HL-60/S4 (cell line): ENCODE measurements around the gene ABCB8.
"Not testable (repeated sequence)": the region's sequence is repeated elsewhere in the genome, so short reads cannot be mapped to it uniquely, and the experiment has no call there.

Experiments used
- in situ Hi-C: fragments of 300-500 bp; cut with MboI; formaldehyde crosslinking; loops from 2 replicates; pipeline ENCODE4 v1.14.3; 2022; ENCODE audit warnings: low sequenced_read_pairs

ABCB8 gene

GRCh38 chr7:150997075-150997511 lies 31.2 kb upstream of the ABCB8 start:
- in situ Hi-C loops: no loop called here

GRCh38 chr7:150997817-150998216 lies 30.4 kb upstream of the ABCB8 start:
- in situ Hi-C loops: no loop called here

DNA sequence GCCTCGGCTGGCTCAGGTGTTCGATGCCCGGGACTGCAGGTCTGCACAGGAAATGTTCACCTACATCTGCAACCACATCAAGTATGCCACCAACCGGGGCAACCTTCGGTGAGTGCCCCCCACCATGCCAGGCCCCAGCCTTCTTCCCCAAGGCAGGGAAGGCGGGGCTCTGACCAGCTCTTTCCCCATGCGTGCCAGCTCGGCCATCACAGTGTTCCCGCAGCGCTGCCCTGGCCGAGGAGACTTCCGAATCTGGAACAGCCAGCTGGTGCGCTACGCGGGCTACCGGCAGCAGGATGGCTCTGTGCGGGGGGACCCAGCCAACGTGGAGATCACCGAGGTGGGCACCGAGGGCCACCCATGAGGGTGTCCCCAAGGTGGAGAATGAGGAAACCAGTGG lies 29.9 kb upstream of the ABCB8 start:
- in situ Hi-C loops: no loop called here

- in situ Hi-C loops: no loop called here
These were observed 29.2 kb upstream of the ABCB8 start for GRCh38 chr7:150999001-150999400.

- in situ Hi-C loops: no loop called here
These were observed 28.6 kb upstream of the ABCB8 start for GRCh38 chr7:150999497-151000230.

GRCh38 chr7:151000897-151001495 lies 27.3 kb upstream of the ABCB8 start:
- in situ Hi-C loops: no loop called here

- in situ Hi-C loops: no loop called here
These were observed 26.7 kb upstream of the ABCB8 start for GRCh38 chr7:151001546-151001945.

GRCh38 chr7:151003572-151003971 lies 24.7 kb upstream of the ABCB8 start:
- in situ Hi-C loops: no loop called here

DNA sequence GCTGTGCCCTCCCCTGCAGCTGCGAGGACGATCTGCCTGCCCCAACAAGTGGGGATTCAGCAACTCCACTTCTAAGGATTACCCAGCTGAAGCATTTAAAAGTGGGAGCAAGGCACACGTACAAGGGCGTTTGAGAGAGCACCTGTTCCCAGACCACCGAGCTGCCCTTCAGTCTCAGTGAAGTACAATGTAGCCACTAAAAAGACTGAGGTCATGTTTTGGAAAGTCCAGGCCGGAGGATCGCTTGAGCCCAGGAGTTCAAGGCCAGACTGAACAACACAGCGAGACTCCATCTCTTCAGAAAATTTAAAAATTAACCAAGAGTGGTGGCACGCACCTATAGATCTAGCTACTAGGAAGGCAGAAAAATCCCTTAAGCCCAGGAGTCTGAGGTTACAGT lies 22.7 kb upstream of the ABCB8 start:
- in situ Hi-C loops: no loop called here

DNA sequence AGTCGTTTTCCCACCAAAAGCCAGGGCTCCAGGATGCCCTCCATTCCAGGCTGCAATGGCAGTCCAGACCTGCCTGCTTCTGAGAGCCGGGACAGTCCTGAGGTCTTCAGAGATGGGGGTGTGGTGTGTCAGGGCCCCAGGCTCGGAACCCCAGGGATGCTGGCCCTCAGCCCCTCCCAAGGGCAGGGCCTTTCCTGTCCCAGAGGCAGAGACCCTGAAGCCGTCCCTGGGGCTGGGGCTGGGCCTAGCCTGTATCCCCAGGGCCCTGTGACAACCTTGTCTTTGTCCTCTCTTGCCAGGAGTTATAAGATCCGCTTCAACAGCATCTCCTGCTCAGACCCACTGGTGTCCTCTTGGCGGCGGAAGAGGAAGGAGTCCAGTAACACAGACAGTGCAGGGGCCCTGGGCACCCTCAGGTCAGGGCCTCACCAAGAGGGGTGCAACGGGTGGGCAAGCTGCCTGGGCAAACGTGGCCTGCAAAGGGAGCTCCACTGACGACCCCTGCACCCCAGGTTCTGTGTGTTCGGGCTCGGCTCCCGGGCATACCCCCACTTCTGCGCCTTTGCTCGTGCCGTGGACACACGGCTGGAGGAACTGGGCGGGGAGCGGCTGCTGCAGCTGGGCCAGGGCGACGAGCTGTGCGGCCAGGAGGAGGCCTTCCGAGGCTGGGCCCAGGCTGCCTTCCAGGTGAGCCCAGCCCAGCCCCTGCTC lies 21.5 kb upstream of the ABCB8 start:
- in situ Hi-C loops: no loop called here

DNA sequence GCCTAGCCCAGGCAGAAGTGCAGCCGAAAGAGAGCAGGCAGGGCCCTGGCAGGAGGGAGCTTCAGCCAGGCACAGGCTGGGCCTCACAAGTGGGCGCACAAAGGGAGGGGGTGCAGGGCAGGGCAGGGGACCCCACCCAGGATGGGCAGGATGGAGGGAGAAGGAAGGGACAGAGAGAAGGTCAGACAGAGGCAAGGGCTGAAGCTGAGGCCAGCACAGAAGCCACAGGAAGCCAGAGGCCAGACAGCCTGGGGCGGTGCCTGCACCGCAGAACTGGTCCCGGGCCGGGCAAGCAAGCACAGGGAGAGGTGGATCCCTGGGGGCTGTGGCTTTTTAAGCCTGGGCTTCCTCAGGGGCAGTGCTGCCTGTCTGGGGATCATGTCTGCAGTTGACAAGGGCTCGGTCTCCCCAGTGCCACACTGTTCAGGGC lies 20.8 kb upstream of the ABCB8 start:
- in situ Hi-C loops: no loop called here

DNA sequence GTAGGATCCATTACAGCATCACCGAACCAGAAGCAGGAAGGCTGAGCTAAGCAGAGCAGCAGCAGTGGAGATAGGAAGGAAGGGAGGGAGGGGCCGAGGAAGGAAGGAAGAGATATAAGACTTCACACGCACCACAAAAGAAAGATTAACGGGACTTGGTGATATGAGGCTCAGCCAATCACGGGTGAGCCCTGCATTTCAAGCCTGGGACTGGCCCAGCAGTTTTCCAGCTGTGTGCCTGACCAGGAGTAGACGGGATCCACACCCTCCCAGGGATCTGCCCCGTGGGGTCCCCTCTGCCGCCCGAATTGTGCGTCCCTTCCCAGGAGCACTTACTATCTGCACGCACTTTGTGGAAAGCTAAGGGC lies 20.1 kb upstream of the ABCB8 start:
- in situ Hi-C loops: no loop called here

GRCh38 chr7:151008511-151009323 lies 19.5 kb upstream of the ABCB8 start:
- in situ Hi-C loops: no loop called here

- in situ Hi-C loops: no loop called here
These were observed 18.8 kb upstream of the ABCB8 start for GRCh38 chr7:151009327-151010036.

DNA sequence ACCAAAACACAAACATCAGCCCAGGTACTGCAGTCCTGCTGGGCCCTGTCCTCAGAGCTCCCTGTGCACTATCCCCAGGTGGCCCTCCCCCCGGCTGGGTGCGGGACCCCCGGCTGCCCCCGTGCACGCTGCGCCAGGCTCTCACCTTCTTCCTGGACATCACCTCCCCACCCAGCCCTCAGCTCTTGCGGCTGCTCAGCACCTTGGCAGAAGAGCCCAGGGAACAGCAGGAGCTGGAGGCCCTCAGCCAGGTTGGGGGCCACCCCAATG lies 18.3 kb upstream of the ABCB8 start:
- in situ Hi-C loops: no loop called here

GRCh38 chr7:151010307-151011096 lies 17.7 kb upstream of the ABCB8 start:
- in situ Hi-C loops: no loop called here

DNA sequence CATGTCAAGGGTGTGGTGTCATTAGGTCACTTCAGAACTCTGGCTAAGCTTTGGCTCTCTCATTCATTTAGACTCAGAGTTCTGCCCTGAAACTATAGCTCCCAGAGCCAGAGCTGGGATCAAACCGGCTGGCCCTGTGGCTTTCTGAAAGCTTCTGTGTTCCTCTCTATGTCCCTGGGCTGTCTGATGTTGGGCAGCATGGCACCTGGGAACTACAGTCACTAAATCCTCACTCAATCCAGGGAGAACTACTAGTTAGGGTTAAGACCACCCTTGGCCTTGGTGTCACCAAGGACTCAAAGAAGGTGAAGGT lies 17.2 kb upstream of the ABCB8 start:
- in situ Hi-C loops: no loop called here

DNA sequence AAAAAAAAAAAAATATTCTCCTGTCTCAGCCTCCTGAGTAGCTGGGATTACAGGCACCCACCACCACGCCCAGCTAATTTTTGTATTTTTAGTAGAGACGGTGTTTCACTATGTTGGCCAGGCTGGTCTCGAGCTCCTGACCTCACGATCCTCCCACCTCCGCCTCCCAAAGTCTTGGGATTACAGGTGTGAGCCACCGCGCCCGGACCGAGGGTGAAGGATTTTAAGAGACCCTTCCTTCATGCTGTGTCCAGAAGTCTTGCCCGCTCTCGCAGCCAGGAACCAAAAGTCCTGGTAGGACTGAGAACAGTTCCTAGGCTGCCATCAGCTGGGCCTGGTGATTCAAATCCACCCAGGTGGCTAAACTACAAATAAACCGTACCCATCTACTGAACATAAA lies 16.6 kb upstream of the ABCB8 start:
- in situ Hi-C loops: not testable (repeated sequence)

GRCh38 chr7:151012031-151012692 lies 16.1 kb upstream of the ABCB8 start:
- in situ Hi-C loops: no loop called here

GRCh38 chr7:151012911-151013347 lies 15.3 kb upstream of the ABCB8 start:
- in situ Hi-C loops: no loop called here
